Ecto neural progenitor cell (in vitro differentiated cells): ENCODE results near the gene OGT.
"Not testable (repeated sequence)": the region's sequence is repeated elsewhere in the genome, so short reads cannot be mapped to it uniquely, and the experiment has no call there.

Experiments used
- DNase-seq: peaks from one replicate; pipeline ENCODE4 v3.0.0-alpha.2; 2018; ENCODE audit warnings: low spot score

The OGT gene

GRCh38 chrX:71586929-71587328, 54.0 kb downstream of the OGT start:
- DNase-seq = no peak

- DNase-seq = not testable (repeated sequence)
Observed at GRCh38 chrX:71593210-71593609, 60.3 kb downstream of the OGT start.

- no peak for DNase-seq
Observed at GRCh38 chrX:71599965-71600364, 67.1 kb downstream of the OGT start.

GRCh38 chrX:71603618-71604017, 70.7 kb downstream of the OGT start:
- DNase-seq = no peak

GRCh38 chrX:71604141-71604540, 71.2 kb downstream of the OGT start:
- DNase-seq = no peak

- DNase-seq = no peak
Observed at GRCh38 chrX:71604796-71605568, 72.1 kb downstream of the OGT start.

DNA sequence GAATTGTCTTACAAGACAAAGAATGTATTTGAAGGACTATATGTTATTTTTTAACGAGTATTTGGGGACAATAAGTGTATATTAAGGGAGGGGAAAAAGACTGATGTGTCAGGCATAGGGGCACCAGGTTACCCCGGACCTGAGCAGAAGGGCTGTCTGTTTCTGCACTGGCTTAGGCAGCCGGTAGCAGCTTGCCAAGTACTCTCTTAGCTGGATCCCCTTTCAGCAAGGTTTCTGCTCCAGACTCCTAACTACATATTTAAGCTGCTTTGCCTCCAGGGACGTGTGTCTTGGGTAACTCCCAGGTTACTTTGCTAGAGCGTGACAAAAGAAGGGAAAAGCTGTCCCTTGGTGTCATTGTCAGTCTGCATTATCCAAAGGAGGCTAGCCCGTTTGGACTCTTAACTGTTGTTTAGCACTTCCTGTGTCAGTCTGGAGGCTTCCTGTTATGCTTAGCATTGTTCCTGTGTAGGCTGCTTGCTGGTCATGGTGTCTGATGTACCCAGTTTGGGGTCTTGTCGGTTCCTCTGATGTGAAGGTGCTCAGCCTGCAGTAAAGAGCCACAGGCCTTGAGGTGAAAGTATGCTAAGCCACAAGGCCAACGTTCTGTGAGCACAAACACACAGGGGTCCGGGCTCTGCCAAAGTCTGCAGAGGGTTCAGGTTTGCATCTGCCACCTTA, 73.8 kb downstream of the OGT start:
- DNase-seq = no peak

- no peak for DNase-seq
Observed at GRCh38 chrX:71607488-71607887, 74.6 kb downstream of the OGT start.

DNA sequence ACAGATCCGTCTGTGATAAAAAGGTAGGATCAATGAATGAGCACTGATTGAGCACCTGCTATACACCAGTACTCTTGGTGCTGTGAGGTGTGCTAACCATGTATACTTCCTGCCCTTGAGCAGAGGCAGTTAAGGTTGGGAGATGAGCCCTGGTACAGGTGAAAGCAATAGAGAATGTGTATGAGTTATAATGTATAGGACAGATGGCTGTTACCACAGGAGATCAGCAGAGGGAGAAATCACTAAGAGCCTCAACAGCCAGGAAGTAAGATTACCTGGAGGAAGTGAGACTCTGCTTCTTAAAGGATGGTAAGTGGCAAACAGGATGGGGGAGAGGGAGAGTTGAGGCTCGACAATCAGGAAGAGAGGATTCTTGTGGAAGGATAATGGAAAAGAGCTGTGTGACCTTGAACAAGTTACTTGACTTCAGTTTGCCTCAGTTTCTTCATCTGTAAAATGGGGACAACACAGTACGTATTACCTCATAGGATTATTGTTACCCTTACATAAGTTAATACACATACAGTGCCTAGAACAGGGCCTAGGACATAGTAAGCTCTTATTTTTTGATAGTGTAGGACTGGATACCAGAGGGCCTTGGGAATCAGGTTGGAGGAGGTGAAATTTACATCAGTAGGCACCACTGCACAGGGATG, 76.3 kb downstream of the OGT start:
- DNase-seq = no peak

- DNase-seq = not testable (repeated sequence)
Observed at GRCh38 chrX:71611736-71612135, 78.8 kb downstream of the OGT start.

- DNase-seq = no peak
Observed at GRCh38 chrX:71612256-71612655, 79.4 kb downstream of the OGT start.

- no peak for DNase-seq
Observed at GRCh38 chrX:71615056-71615455, 82.2 kb downstream of the OGT start.

DNA sequence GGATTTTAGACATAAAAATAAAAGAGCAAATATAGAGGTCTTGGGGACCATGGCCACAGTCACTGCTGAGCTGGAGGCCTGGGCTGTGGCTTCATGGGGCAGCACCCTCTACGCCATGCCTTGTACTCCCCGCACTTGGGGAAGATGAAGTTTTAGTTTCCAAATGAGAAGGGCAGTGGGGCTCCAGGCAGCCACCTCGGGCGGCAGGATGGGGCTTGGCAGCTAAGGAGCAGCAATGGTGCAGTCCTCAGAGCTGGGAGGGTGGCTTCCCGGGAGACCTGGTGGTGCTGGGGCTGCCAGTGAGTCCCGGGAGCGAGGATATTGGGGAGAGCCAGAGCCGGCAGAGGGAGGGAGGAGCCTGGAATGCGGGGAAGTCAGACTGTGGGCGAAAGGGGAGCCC, 83.0 kb downstream of the OGT start:
- DNase-seq = no peak

GRCh38 chrX:71616672-71617529, 84.0 kb downstream of the OGT start:
- no peak for DNase-seq

DNA sequence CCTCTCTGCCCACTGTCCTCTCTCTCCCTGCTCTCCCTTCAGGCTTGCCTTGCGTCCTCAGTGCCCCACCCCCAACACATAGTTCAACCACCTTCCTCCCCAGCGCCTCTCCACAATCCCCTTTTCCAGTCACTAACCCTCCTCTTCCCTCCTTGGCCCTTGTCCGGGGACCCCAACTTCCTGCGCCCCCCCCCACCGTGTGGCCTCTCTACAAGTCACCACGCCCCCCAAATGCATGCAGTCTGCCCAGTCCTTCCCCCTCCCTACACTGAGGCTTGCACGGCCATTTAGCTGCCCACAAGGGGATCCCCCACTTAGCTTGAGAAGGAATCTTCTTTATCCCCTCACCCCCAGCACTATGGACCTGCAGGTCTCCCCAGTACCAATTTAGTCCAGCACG, 84.8 kb downstream of the OGT start:
- DNase-seq = no peak

- DNase-seq = no peak
Observed at GRCh38 chrX:71618303-71618721, 85.4 kb downstream of the OGT start, which contains the start of gene CXCR3. Gene CXCR3 (minus strand): TSS chrX:71618511. CDS start chrX:71618449, 62 bp downstream.

DNA sequence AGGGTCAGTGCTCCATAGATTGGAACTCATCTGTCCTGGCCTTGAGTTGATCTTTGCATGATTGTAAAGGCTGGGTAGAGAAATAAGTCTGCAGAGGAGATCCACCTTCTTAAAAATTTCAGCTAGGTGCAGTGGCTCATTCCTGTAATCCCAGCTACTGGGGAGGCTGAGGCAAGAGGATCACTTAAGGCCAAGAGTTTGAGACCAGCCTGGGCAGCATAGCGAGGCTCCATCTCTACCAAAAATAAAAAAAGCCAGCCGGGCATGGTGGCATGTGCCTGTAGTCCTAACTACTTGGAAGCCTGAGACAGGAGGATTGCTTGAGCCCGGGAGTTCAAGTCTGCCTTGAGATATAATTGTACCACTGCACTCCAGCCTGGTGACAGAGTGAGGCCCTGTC, 85.9 kb downstream of the OGT start:
- DNase-seq = no peak

GRCh38 chrX:71619193-71619592, 86.3 kb downstream of the OGT start:
- no peak for DNase-seq

DNA sequence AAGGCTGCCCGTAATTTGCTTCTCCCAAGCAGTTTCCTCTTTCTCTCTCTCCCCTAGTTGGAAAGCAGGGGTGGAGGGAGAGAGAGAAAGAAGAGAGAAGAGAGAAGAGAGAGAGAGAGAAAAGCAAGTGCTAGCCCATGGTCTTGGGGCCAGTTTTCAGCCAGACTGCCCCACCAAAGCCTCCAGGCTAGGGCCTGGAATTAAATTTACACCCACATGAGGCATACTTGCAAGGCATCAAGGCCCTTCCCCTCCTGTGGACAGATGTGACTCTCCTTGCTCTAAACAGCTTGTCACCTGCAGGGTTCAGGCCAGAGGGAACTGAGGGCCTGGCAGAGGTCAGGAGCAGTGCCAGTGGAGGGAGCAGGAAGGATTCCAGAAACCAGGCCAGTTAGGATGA, 87.1 kb downstream of the OGT start:
- DNase-seq = no peak

GRCh38 chrX:71621603-71622002, 88.7 kb downstream of the OGT start:
- DNase-seq = no peak

DNA sequence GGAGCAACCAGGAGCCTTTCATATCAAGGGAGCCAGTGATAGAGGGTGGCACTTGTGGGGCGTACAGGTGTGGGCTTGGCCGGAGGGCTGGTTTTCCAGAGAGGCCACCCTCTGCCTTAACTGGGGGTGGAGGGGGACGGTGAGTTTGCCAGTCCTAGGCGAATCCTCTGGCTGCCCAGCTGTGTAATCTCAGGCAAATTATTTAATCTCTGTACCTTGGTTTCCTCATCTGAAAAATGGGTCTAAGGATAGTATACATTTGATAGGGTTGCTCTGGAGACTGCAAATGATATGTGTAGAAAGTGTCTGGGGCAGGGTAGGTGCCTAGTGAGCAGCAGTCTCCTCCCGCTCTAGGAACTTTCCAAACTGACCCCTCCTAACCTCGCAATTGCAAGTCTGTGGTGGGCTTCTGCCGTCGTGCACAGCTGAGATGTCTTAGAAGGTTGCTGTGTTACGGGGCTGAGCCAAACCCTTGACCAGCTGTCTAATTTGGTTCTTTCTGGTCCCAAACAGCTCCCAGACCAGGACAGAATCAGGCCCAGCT, 89.2 kb downstream of the OGT start:
- DNase-seq = no peak
